AG08395 (cell line): Measurements from ENCODE around the gene ARMC9.
"Not testable (repeated sequence)": the region's sequence is repeated elsewhere in the genome, so short reads cannot be mapped to it uniquely, and the experiment has no call there.

Experiments
- DNase-seq: peaks from one replicate; pipeline ENCODE4 v3.0.0; 2012; ENCODE audit warnings: mixed read lengths, low spot score

ARMC9 gene

DNA sequence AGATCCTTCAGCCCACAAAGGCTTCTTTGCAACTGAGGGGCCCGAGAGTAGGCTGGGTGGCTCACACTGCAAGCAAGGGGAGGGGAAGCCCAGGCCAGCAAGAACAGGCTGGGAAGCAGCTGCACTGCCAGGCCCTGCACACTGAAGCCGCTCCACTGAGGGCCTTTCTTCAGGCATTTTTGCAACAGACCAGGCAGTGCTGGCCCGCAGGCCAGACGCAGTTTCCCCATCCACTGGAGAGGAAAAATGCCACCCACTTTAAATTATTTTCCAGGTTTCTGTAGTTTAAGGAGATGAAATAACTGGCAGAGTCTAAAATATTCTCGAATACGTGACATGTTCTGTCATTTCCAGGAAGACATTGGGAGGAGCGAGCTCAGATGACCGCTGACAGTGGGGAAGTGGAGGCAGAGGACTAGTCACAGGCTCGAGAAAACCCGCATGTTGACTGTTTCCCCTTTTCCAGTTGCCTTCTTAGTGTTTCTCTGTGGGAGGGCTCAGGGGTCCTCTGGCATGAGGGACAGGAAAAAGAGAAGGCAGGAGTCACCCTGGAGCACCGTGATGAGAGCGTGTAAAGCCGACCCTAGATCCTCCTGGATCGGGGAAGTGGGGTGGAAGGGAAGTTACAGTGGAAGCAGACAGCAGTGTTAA is 143.8 kb downstream of the ARMC9 start:
- DNase-seq: no peak

DNA sequence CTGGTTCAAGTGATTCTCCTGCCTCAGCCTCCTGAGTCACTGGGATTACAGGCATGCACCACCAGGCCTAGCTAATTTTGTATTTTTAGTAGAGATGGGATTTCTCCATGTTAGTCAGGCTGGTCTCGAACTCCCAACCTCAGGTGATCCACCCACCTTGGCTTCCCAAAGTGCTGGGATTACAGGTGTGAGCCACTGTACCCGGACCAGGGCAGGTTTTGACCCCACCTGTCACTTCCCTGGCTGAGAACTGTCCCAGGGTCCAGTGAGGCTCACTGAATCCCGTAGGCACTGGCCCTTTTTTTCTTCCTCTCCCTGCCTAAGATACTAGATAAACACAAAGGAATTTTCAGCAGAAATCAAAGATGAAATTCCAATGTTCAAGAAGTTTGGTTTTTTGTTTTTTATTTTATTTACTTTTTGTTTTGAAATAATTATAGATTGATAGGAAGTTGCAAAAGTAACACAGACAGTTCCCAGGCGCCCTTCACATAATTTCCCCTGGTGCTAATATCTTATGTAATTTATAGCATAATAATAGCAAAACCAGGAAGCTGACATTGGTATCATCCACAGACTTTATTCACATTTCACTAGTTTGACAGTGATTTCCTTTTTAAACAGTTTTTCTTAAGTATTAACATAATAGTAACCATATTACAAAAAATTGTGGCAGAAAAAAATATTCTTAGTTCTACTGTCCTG is 144.7 kb downstream of the ARMC9 start:
- DNase-seq: no peak

- DNase-seq: no peak
Observed at GRCh38 chr2:231343988-231344387, 145.6 kb downstream of the ARMC9 start.

DNA sequence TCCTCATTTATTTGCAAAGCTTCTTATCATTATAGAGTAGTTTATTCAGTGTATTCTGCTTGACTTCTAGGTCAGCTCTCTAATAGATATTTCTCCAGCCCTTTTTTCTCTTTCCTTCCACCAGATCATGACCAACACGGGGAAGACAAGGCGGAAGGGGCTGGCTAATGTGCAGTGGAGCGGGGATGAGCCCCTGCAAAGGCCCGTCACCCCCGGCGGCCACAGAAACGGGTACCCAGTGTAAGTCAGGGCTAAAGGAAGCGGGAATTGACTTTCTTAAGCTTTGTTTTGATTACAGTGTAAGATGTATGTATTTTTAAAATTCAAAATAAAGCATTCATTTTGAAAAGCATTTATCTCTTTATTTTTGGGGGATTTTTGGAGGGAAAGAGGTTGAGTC is 146.4 kb downstream of the ARMC9 start:
- DNase-seq: no peak

- DNase-seq: no peak
Observed at GRCh38 chr2:231347081-231347480, 148.7 kb downstream of the ARMC9 start.

DNA sequence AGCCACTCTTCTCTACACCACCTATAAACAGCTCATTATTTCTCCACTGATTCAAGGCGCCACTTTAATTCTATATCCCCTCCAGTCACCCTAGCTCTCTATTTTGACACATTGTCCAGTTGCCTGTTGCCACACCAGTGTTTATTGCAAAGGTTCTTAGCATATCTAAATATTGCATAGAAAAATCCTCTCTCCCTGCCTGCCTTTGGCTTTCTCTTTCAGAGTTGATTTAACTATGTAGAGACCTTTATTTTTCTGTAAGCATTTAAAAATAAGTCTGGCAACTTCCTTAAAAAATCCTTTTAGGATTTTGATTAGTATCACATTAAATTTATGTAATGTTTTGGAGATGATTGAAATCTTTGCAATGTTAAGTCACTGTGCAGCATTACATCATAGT is 149.2 kb downstream of the ARMC9 start:
- DNase-seq: no peak

- peak; percentile 9 for DNase-seq
Observed at GRCh38 chr2:231348173-231348572, 149.7 kb downstream of the ARMC9 start.

- DNase-seq: no peak
Observed at GRCh38 chr2:231348704-231349373, 150.4 kb downstream of the ARMC9 start.

GRCh38 chr2:231349374-231349735 is 150.9 kb downstream of the ARMC9 start:
- DNase-seq: not testable (repeated sequence)

GRCh38 chr2:231351648-231352047 is 153.2 kb downstream of the ARMC9 start:
- no peak for DNase-seq

DNA sequence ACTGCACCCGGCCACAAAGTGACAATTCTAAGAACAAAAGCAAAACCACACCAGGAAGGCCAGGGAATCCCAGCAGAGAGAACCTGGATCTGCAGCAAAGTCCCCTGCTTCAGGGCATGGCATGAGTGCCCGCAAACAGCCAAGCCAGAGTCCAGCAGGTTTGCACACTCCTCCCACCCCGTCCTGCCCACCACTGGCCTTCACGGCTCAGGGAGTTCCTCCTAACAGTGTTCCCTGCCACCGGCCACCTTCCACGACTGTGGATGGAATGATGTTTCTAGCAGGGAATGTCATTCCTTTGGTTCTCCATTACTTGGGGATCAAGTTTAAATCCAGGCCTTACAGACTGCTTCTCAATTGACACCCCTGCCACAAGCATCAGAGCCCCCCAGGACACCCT is 155.0 kb downstream of the ARMC9 start:
- DNase-seq: no peak

- no peak for DNase-seq
Observed at GRCh38 chr2:231355508-231356465, 157.4 kb downstream of the ARMC9 start.

DNA sequence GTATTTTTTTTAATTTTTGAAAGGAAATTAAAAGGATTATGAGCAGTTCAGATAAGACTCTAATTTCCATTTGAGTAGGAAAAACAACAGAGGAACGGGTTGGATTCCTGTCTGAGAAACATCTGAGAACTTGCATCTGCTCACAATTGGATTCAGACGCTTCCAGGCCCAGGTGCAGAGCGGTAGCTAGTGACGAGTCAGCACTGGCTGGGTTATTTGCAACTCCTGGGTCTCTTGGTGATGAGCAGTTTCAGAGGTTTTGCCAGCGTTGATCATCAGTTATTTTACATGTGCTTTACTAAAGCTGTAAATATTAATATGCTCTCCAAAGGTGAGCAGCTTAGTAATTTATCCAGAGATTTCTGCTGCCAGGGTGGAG is 158.0 kb downstream of the ARMC9 start:
- no peak for DNase-seq

DNA sequence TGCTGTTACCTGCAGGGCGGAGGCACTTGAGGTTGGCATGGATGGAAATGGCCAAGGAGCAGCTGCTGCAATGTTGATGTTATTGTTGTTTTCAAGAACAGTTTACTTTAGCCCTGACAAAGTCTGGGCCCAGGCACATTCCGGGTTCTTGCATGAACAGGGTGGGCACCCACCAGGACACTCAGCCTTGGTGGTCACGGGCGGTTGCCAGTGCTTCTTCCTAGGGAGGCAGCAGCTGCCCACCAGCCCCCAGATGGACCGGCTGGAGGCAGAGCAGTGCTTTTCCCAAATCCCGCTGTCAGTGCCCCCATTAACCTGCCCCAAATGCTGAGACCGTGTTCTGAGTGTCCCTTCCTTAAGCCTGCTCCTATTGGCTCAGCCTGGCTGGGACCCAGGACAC is 158.6 kb downstream of the ARMC9 start:
- DNase-seq: no peak

GRCh38 chr2:231357931-231358330 is 159.5 kb downstream of the ARMC9 start:
- DNase-seq: no peak

- no peak for DNase-seq
Observed at GRCh38 chr2:231359441-231359840, 161.0 kb downstream of the ARMC9 start.

DNA sequence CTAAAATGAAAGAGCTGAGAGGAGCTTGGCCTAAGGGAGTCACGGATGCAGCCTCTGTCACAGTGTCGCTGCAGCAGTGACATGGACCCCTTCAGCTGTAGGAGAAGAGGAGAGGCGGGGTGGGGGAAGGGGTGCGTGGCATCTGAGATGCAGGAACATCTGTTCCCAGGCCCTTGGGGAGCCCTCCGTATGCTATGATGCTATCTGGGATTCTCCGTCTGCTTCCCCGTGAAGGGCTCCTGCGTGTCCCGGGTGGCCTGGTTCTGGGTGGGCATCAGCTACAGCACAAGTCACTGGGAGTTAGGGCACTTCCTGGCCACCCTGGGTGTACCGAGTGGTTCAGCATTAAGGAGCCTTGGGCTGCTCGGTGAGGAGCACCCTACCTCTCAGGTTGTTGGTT is 161.5 kb downstream of the ARMC9 start:
- no peak for DNase-seq

DNA sequence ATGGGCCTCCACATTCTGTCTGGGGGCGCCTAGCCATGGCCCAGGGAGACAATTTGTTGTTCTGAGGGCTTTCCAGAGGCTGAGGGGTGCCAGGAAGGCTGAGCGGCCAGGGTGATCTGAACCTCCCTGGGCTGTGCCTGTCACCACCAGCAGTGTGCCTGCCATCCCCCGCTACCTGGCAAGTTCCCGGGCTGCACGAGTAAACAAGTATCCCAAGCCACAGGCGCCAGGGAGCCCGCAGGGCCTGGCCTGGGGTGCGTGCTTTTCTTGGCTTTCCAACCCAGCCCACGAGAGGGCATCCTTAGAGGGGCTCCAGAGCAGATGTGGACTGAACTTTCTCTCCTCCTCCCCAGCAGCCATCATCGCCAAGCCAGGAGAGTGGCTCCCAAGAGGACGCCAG is 162.0 kb downstream of the ARMC9 start:
- no peak for DNase-seq

GRCh38 chr2:231360881-231361371 is 162.5 kb downstream of the ARMC9 start:
- no peak for DNase-seq

DNA sequence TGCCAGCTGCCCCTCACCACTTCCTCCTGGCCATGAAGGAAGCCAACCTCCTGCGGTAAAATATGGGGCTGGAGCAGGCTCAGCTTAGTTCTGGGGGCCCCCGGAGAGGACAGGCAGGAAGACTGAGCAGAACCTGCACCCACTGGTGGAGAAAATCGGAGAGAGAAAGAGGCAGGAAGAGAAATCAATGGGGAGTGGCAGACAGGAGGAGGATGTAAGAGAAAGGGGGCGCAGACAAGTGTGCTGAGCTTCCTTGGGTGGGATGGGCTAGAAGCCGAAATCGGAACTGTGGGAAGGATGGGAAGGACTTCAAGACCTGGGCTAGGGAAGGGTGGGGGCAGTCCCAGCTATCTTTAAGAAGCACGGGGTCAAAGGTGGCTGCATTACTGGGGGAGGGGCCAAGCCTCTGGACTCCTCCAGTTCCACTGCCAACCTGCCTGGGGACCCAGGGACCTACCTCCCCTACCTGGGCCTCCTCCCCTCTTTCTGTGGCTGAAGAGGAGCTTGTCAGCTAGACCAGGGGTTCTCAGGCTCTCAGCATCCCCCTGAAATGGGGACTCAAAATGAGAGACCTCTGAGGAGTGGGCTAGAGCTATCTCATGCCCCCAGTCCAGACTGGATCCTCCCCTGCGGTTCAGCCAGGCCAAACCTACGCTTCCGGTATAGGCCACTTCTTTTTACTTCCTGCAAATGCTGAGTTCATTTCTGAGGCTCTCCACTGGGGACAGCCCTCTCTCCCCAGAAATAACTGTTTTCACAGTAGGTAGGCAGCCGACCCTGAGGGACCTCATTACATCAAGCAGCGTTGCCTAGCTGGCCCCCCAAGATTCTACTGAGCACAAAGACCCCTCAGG is 163.5 kb downstream of the ARMC9 start:
- DNase-seq: no peak

DNA sequence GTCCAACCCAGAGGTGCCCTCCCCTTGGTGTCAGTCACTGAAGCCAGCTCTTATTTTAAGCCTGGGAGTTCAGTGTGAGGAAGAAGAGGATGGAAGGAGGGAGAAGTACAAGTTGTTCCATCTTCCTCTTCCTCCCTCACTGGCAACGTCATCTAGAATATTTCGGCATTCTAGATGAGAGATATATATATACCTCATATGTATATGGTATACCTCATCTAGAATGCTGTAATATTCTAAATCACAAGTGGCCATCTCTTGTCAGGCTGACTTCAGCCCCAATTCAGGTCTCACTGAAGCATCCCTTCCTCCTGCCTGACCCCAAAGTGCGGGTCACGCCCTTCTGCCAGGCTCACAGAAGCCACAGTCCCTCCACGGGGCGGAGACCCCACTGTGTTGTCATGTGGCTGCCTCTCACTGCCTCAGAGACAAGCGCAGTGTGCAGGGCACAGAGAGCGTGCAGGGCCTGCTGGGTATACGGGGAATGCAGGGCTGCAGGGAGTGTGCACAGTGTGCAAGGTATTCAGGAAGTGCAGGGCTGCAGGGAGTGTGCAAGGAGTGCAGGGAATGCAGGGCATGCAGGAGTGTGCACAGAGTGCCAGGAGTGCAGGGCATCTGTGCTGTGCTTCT is 164.2 kb downstream of the ARMC9 start:
- DNase-seq: no peak
